ENCODE results near the gene MRPL3. TPM values are rescaled to one million over a fixed set of nuclear protein-coding genes. Genes with fewer than 3 reads are reported as not detected.

MRPL3 gene
- total RNA-seq, 1 experiment from 2014 or later = 142 TPM

- no peaks in the 10 kb centered on the region for H3K4me1 ChIP-seq (ENCODE audit: control insufficient read depth in 1 of 2, insufficient read depth in 2 of 2, low read length in 2 of 2)
- H3K9me3 ChIP-seq (ENCODE audit: control insufficient read depth in 1 of 2, insufficient read depth in 1 of 2, low read depth in 1 of 2, low read length in 2 of 2) = peaks cover 6% of the 10 kb centered on the region in 2 experiments; a peak in 2 of 4 replicates
- no peak overlapping the region for H3K9ac ChIP-seq (ENCODE audit: low read length)
- no peaks in the 10 kb centered on the region for H3K9me2 ChIP-seq (ENCODE audit: insufficient read depth)
- BruUV-seq (replicated peaks) = no TSS peak
- no peaks in the 10 kb centered on the region for H3K36me3 ChIP-seq (ENCODE audit: control insufficient read depth in 1 of 2, insufficient read depth in 2 of 2, low read length in 2 of 2)
- H3K27me3 ChIP-seq (ENCODE audit: insufficient read depth, low read length) = no peaks in the 10 kb centered on the region
- H3K27ac ChIP-seq (ENCODE audit: low read depth, low read length) = no peak overlapping the region
- H3K4me3 ChIP-seq (replicated peaks in 1 of 2; ENCODE audit: low read depth in 1 of 2, low read length in 2 of 2) = no peak overlapping the region
- DNase-seq (ENCODE audit: low read depth, low spot score) = no peak
- intact Hi-C loops (cut with micrococcal nuclease) = no loop called here
- ChIA-PET POLR2A (no interaction called here), CTCF (no interaction called here), RAD21 (ENCODE audit: low non-redundant PET in 1 of 2, low total read pairs in 2 of 2, uncharacterized antibody in 2 of 2, unreplicated experiment in 2 of 2) (no interaction called here)
- no peaks in the 10 kb centered on the region for H4K20me1 ChIP-seq (ENCODE audit: insufficient read depth)
- TF ChIP-seq ZBTB33 (IDR thresholded peaks at IDR 0.05; ENCODE audit: extremely low read depth, insufficient replicate concordance, low read length) = no peak
- TF ChIP-seq ZFX (IDR thresholded peaks at IDR 0.05) = no peak
- no peak for TF ChIP-seq ELF1 (IDR thresholded peaks at IDR 0.05; ENCODE audit: borderline replicate concordance, low read depth)
- TF ChIP-seq EZH2phosphoT487 (IDR thresholded peaks at IDR 0.05; ENCODE audit: borderline replicate concordance) = no peak
- no peak for TF ChIP-seq POLR2AphosphoS5 (IDR thresholded peaks at IDR 0.05; ENCODE audit: low read depth, low read length)
- TF ChIP-seq RAD21 (IDR thresholded peaks at IDR 0.05; ENCODE audit: low read depth) = no peak
- no peak for TF ChIP-seq JUND (IDR thresholded peaks at IDR 0.05)
- no peak for TF ChIP-seq CTCF (IDR thresholded peaks at IDR 0.05 in 2 of 3, conservative IDR thresholded peaks at IDR 0.05 in 1 of 3; ENCODE audit: borderline replicate concordance in 1 of 3, insufficient read depth in 1 of 3, low read depth in 2 of 3, low read length in 2 of 3)
- TF ChIP-seq SIN3A (IDR thresholded peaks at IDR 0.05; ENCODE audit: low read depth) = no peak
- TF ChIP-seq SP1 (IDR thresholded peaks at IDR 0.05; ENCODE audit: low read depth) = no peak
- no peak for TF ChIP-seq POLR2A (IDR thresholded peaks at IDR 0.05; ENCODE audit: borderline replicate concordance, extremely low read depth, insufficient read depth, insufficient read length)
- TF ChIP-seq MAX (IDR thresholded peaks at IDR 0.05) = no peak
- TF ChIP-seq FOSL1 (IDR thresholded peaks at IDR 0.05; ENCODE audit: low read depth) = no peak
- TF ChIP-seq TCF7L2 (IDR thresholded peaks at IDR 0.05; ENCODE audit: borderline replicate concordance, extremely low read depth, insufficient read depth, insufficient read length) = no peak
- TF ChIP-seq CEBPB (IDR thresholded peaks at IDR 0.05; ENCODE audit: low read depth) = no peak
- no peak for TF ChIP-seq REST (IDR thresholded peaks at IDR 0.05; ENCODE audit: low read depth)
- no peak for TF ChIP-seq ZNF274 (IDR thresholded peaks at IDR 0.05; ENCODE audit: low read depth, low read length)
- H3K79me2 ChIP-seq (ENCODE audit: insufficient read depth, low read length) = no peaks in the 10 kb centered on the region
- no peak overlapping the region for H2AFZ ChIP-seq (ENCODE audit: low read depth, low read length, poor library complexity, severe bottlenecking)
- ATAC-seq = no peak
- no peak overlapping the region for H3K4me2 ChIP-seq (ENCODE audit: low read length)
These were observed 58.6 kb downstream of the MRPL3 start for GRCh38 chr3:131444180-131444579.

Measured in HCT116 (cell line).